GM23248 (cell line): Measurements from ENCODE around the gene PDE6C. TPM values are rescaled to one million over a fixed set of nuclear protein-coding genes. Genes with fewer than 3 reads are reported as not detected.

ENCODE experiments used
- DNase-seq: peaks from one replicate; pipeline ENCODE4 v3.0.0-alpha.2; 2015
- H2AFZ ChIP-seq: fragments of 200-600 bp; sonication (generic); 2 replicates; pipeline ENCODE4 v1.6.1; 2016; ENCODE audit warnings: antibody characterized with exemption
- H3F3A ChIP-seq: fragments of 200-600 bp; sonication (generic); 2 replicates; pipeline ENCODE4 v1.6.1; 2016; ENCODE audit warnings: mild to moderate bottlenecking, antibody characterized with exemption, mixed run types; ENCODE audit not compliant: insufficient read depth
- H3K27ac ChIP-seq: fragments of 200-600 bp; sonication (generic); 2 replicates; pipeline ENCODE4 v1.5.1; 2016; ENCODE audit warnings: mild to moderate bottlenecking
- H3K27me3 ChIP-seq: fragments of 200-600 bp; sonication (generic); replicated peaks from 2 replicates; pipeline ENCODE4 v1.6.1; 2016; ENCODE audit warnings: mild to moderate bottlenecking; ENCODE audit not compliant: insufficient read depth
- H3K36me3 ChIP-seq: fragments of 200-600 bp; sonication (generic); 2 replicates; pipeline ENCODE4 v1.6.1; 2016; ENCODE audit warnings: low read depth, mild to moderate bottlenecking
- H3K4me1 ChIP-seq: fragments of 200-600 bp; sonication (generic); 2 replicates; pipeline ENCODE4 v1.6.1; 2016; ENCODE audit warnings: mild to moderate bottlenecking; ENCODE audit not compliant: insufficient read depth
- H3K4me2 ChIP-seq: fragments of 200-600 bp; sonication (generic); one replicate; pipeline ENCODE4 v1.6.1; 2016; ENCODE audit warnings: mild to moderate bottlenecking; ENCODE audit not compliant: unreplicated experiment
- H3K4me3 ChIP-seq: fragments of 200-600 bp; sonication (generic); 2 replicates; pipeline ENCODE4 v1.5.1; 2016; ENCODE audit warnings: mild to moderate bottlenecking
- H3K79me2 ChIP-seq: fragments of 200-600 bp; sonication (generic); 2 replicates; pipeline ENCODE4 v1.6.1; 2016; ENCODE audit warnings: mild to moderate bottlenecking; ENCODE audit not compliant: insufficient read depth
- H3K9ac ChIP-seq: fragments of 200-600 bp; sonication (generic); 2 replicates; pipeline ENCODE4 v1.6.1; 2016; ENCODE audit warnings: mild to moderate bottlenecking
- H3K9me2 ChIP-seq: fragments of 200-600 bp; sonication (generic); 2 replicates; pipeline ENCODE4 v1.6.1; 2016; ENCODE audit warnings: mixed run types, mild to moderate bottlenecking, moderate library complexity; ENCODE audit not compliant: insufficient read depth
- H3K9me3 ChIP-seq: fragments of 200-600 bp; sonication (generic); one replicate; pipeline ENCODE4 v1.6.1; 2017; ENCODE audit warnings: low read depth
- H4K20me1 ChIP-seq: fragments of 200-600 bp; sonication (generic); 2 replicates; pipeline ENCODE4 v1.6.0; 2016; ENCODE audit not compliant: insufficient read depth
- EZH2 ChIP-seq: fragments of 200-600 bp; sonication (generic); IDR thresholded peaks from 2 replicates; pipeline ENCODE4 v1.6.1; 2018; ENCODE audit warnings: antibody characterized with exemption, mild to moderate bottlenecking; ENCODE audit not compliant: insufficient read depth, poor library complexity, severe bottlenecking
- EZH2phosphoT487 ChIP-seq: fragments of 200-600 bp; sonication (generic); IDR thresholded peaks from 2 replicates; pipeline ENCODE4 v1.6.1; 2018; ENCODE audit warnings: antibody characterized with exemption, moderate library complexity, mild to moderate bottlenecking, low read depth; ENCODE audit not compliant: insufficient read depth
- WGBS, 2 experiments: methylation state at CpG; one replicate each; pipeline ENCODE4 v1.1.6; 2015 to 2017; ENCODE audit warnings: low lambda C conversion rate in 2 of 2, low coverage in 1 of 2; ENCODE audit errors: missing lambda C conversion rate in 2 of 2; 5-methylcytosine and 5-hydroxymethylcytosine counted together
- in situ Hi-C: fragments of 300-500 bp; cut with MboI; formaldehyde crosslinking; loops from 2 replicates; pipeline ENCODE4 v1.15.0; 2020
- polyA plus RNA-seq: library from polyadenylated mRNA; unstranded; fragments of >200 nt; fragmentation: Nextera tagmentation; extraction: Ambion mirVana; gene quantifications from 2 replicates; pipeline ENCODE4 v1.2.1, GENCODE V29; 2016
- total RNA-seq: library from RNA; depleted of rRNA; stranded (reverse); fragments of >200 nt; shearing (Covaris generic); gene quantifications from 2 replicates; pipeline ENCODE4 v1.2.3, GENCODE V29; 2014

The PDE6C gene
- total and polyA plus RNA-seq, 2 experiments from 2014 or later = not detected

DNA sequence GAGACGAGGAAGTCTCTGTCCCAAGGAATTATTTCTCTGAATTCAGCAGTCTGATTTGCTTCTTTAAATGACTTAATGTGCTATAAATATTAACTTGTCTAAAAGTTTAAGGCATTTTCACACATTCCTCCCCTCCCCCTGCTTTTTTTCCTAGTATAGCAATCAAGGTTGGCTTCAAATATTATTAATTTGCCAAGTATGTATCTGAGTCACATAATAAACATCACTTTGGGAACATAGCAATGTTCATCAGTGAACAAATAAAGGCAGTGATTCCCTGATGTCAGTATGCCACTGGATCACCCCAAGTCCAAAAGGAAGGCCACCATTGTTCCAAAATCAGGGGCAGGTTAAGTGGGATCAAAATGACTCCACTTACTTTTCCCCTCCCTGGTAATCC is 40.5 kb downstream of the PDE6C start:
- Histone ChIP-seq H3K4me1 (peaks cover 7% of the 10 kb centered on the region; the same call in 1 of the 2 replicates), H3K9me3 (no peaks in the 10 kb centered on the region), H3K9ac (no peak overlapping the region), H4K20me1 (no peaks in the 10 kb centered on the region), H3F3A (no peaks in the 10 kb centered on the region), H3K36me3 (no peaks in the 10 kb centered on the region), H2AFZ (no peak overlapping the region), H3K79me2 (no peaks in the 10 kb centered on the region), H3K4me3 (no peak overlapping the region), H3K27ac (no peak overlapping the region), H3K27me3 (no peaks in the 10 kb centered on the region), H3K4me2 (no peak overlapping the region), H3K9me2 (no peaks in the 10 kb centered on the region)
- 8 to 20% methylated on average over 1 of the region's 1 CpG for WGBS, 2 experiments
- in situ Hi-C loops = no loop called here
- TF ChIP-seq EZH2phosphoT487 = no peak
- DNase-seq = peak; percentile 45

- H3K9me3 ChIP-seq = no peaks in the 10 kb centered on the region
- no peak overlapping the region for H3K27ac ChIP-seq
- WGBS, 2 experiments = 35 to 60% methylated on average over 1 of the region's 1 CpG
- no peak for DNase-seq
- H3K36me3 ChIP-seq = no peaks in the 10 kb centered on the region
- no peaks in the 10 kb centered on the region for H3F3A ChIP-seq
- H3K4me1 ChIP-seq = peaks cover 7% of the 10 kb centered on the region; the same call in 1 of the 2 replicates
- no peak overlapping the region for H2AFZ ChIP-seq
- no peaks in the 10 kb centered on the region for H4K20me1 ChIP-seq
- H3K4me2 ChIP-seq = no peak overlapping the region
- no peaks in the 10 kb centered on the region for H3K9me2 ChIP-seq
- H3K79me2 ChIP-seq = no peaks in the 10 kb centered on the region
- no peaks in the 10 kb centered on the region for H3K27me3 ChIP-seq
- no peak overlapping the region for H3K4me3 ChIP-seq
- TF ChIP-seq EZH2phosphoT487 (no peak), EZH2 (no peak)
- H3K9ac ChIP-seq = no peak overlapping the region
- in situ Hi-C loops = no loop called here
Observed at GRCh38 chr10:93654201-93654600, 41.9 kb downstream of the PDE6C start.

DNA sequence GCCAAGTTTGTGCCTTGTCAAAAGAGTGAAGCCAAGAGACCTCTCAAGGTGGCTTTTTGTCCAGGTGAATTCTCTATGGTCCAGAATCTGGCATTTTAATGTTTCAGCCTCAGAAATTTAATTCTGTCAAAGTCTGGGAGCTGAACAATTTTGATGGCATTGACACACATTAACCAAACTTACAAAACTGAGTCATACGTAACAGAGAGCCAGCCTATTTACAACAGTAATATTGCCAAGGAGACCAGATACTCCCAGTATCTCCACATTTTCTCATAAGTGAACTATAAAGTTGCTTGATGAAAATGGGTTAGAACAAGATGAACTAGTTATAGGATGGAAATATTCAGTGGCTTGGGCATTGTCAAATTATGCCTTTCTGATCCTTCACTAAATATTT is 43.8 kb downstream of the PDE6C start:
- Histone ChIP-seq H3K4me3 (no peak overlapping the region), H3K9ac (no peak overlapping the region), H3K27ac (no peak overlapping the region), H3K27me3 (no peaks in the 10 kb centered on the region), H3K36me3 (no peaks in the 10 kb centered on the region), H3K9me3 (no peaks in the 10 kb centered on the region), H2AFZ (no peak overlapping the region), H3K4me2 (no peak overlapping the region), H3K9me2 (no peaks in the 10 kb centered on the region), H4K20me1 (no peaks in the 10 kb centered on the region), H3K79me2 (no peaks in the 10 kb centered on the region), H3F3A (no peaks in the 10 kb centered on the region), H3K4me1 (peaks cover 7% of the 10 kb centered on the region; the same call in 1 of the 2 replicates)
- peak; percentile 22 for DNase-seq
- in situ Hi-C loops = no loop called here
- 25 to 26% methylated on average over 1 of the region's 1 CpG for WGBS, 2 experiments
- TF ChIP-seq EZH2 = no peak
- TF ChIP-seq EZH2phosphoT487 = no peak

- H3K9me3 ChIP-seq = no peaks in the 10 kb centered on the region
- no peak for TF ChIP-seq EZH2
- H3K79me2 ChIP-seq = no peaks in the 10 kb centered on the region
- no peak overlapping the region for H3K4me3 ChIP-seq
- no peak for DNase-seq
- no peak overlapping the region for H3K27ac ChIP-seq
- H3K4me1 ChIP-seq = peaks cover 5% of the 10 kb centered on the region; the same call in 1 of the 2 replicates
- H4K20me1 ChIP-seq = no peaks in the 10 kb centered on the region
- H3K27me3 ChIP-seq = no peaks in the 10 kb centered on the region
- WGBS, 2 experiments = 67 to 83% methylated on average over 1 of the region's 1 CpG
- in situ Hi-C loops = no loop called here
- H3K4me2 ChIP-seq = no peak overlapping the region
- no peak overlapping the region for H2AFZ ChIP-seq
- H3F3A ChIP-seq = no peaks in the 10 kb centered on the region
- no peak overlapping the region for H3K9ac ChIP-seq
- H3K9me2 ChIP-seq = no peaks in the 10 kb centered on the region
- H3K36me3 ChIP-seq = no peaks in the 10 kb centered on the region
Observed at GRCh38 chr10:93657757-93658156, 45.4 kb downstream of the PDE6C start.

GRCh38 chr10:93666030-93666429 is 53.7 kb downstream of the PDE6C start:
- no peak overlapping the region for H3K27ac ChIP-seq
- no peaks in the 10 kb centered on the region for H4K20me1 ChIP-seq
- H3K4me1 ChIP-seq = no peaks in the 10 kb centered on the region
- no peaks in the 10 kb centered on the region for H3F3A ChIP-seq
- WGBS, 2 experiments = 89% methylated on average over 4 of the region's 4 CpGs
- H3K4me2 ChIP-seq = no peak overlapping the region
- H3K79me2 ChIP-seq = no peaks in the 10 kb centered on the region
- H3K9me3 ChIP-seq = no peaks in the 10 kb centered on the region
- H3K27me3 ChIP-seq = no peaks in the 10 kb centered on the region
- H3K36me3 ChIP-seq = peaks cover 51% of the 10 kb centered on the region
- in situ Hi-C loops = no loop called here
- H3K4me3 ChIP-seq = no peak overlapping the region
- H2AFZ ChIP-seq = no peak overlapping the region
- H3K9me2 ChIP-seq = no peaks in the 10 kb centered on the region
- DNase-seq = no peak
- TF ChIP-seq EZH2phosphoT487 (no peak), EZH2 (no peak)
- no peak overlapping the region for H3K9ac ChIP-seq
